ENCODE measurements around the gene RNASE12.
"Not testable (repeated sequence)": the region's sequence is repeated elsewhere in the genome, so short reads cannot be mapped to it uniquely, and the experiment has no call there.

RNASE12 gene

GRCh38 chr14:20591235-20591634 is at the start of gene RNASE12:
RNASE12 (minus strand) TSS chr14:20591376; CDS start chr14:20590723, 653 bp downstream.
- DNase-seq (ENCODE audit: low spot score), result no peak

- no peak for DNase-seq (ENCODE audit: low spot score)
Observed at GRCh38 chr14:20632831-20633691, 41.9 kb upstream of the RNASE12 start.

- no peak for DNase-seq (ENCODE audit: low spot score)
Observed at GRCh38 chr14:20632448-20632830, 41.3 kb upstream of the RNASE12 start.

- peak; percentile 73 for DNase-seq (ENCODE audit: low spot score)
Observed at GRCh38 chr14:20631880-20632389, 40.8 kb upstream of the RNASE12 start.

- no peak for DNase-seq (ENCODE audit: low spot score)
Observed at GRCh38 chr14:20631023-20631879, 40.1 kb upstream of the RNASE12 start.

GRCh38 chr14:20630340-20631022 is 39.3 kb upstream of the RNASE12 start:
- no peak for DNase-seq (ENCODE audit: low spot score)

GRCh38 chr14:20628063-20628854 is 37.1 kb upstream of the RNASE12 start:
- DNase-seq (ENCODE audit: low spot score), result no peak

GRCh38 chr14:20627346-20628027 is 36.3 kb upstream of the RNASE12 start:
- no peak for DNase-seq (ENCODE audit: low spot score)

- no peak for DNase-seq (ENCODE audit: low spot score)
Observed at GRCh38 chr14:20626274-20626673, 35.1 kb upstream of the RNASE12 start.

- DNase-seq (ENCODE audit: low spot score), result no peak
Observed at GRCh38 chr14:20624495-20625070, 33.4 kb upstream of the RNASE12 start.

GRCh38 chr14:20623798-20624197 is 32.6 kb upstream of the RNASE12 start:
- DNase-seq (ENCODE audit: low spot score), result no peak

GRCh38 chr14:20622816-20623291 is 31.7 kb upstream of the RNASE12 start:
- no peak for DNase-seq (ENCODE audit: low spot score)

GRCh38 chr14:20620798-20621478 is 29.8 kb upstream of the RNASE12 start:
- no peak for DNase-seq (ENCODE audit: low spot score)

GRCh38 chr14:20619688-20620087 is 28.5 kb upstream of the RNASE12 start:
- not testable (repeated sequence) for DNase-seq (ENCODE audit: low spot score)

GRCh38 chr14:20618271-20618749 is 27.1 kb upstream of the RNASE12 start:
- DNase-seq (ENCODE audit: low spot score), result no peak

- no peak for DNase-seq (ENCODE audit: low spot score)
Observed at GRCh38 chr14:20617138-20618003, 26.2 kb upstream of the RNASE12 start.

GRCh38 chr14:20615996-20616395 is 24.8 kb upstream of the RNASE12 start:
- no peak for DNase-seq (ENCODE audit: low spot score)
